ENCODE results near the gene CHMP2A.

GRCh38 chr19:58522709-58523108 is 32.2 kb downstream of the CHMP2A start:
- TF ChIP-seq CTCF (IDR thresholded peaks at IDR 0.05; ENCODE audit: insufficient read depth, low read length) (no peak), POLR2AphosphoS5 (IDR thresholded peaks at IDR 0.05; ENCODE audit: low read depth) (no peak), REST (IDR thresholded peaks at IDR 0.05; ENCODE audit: insufficient replicate concordance, low read depth) (no peak), SPI1 (IDR thresholded peaks at IDR 0.05; ENCODE audit: borderline replicate concordance, low read depth) (no peak), GABPA (IDR thresholded peaks at IDR 0.05; ENCODE audit: low read depth) (no peak)
